HG03095 (cell line): Measurements from ENCODE around the gene GCLM.
"Not testable (repeated sequence)": the region's sequence is repeated elsewhere in the genome, so short reads cannot be mapped to it uniquely, and the experiment has no call there.

Experiments
- ATAC-seq: cut with Tn5 transposase; IDR thresholded peaks from one replicate; pipeline ENCODE4 v1.9.1; 2021; ENCODE audit warnings: moderate library complexity; ENCODE audit not compliant: unreplicated experiment

Gene GCLM

GRCh38 chr1:93899543-93900207, 9.6 kb downstream of the GCLM start:
- ATAC-seq = no peak

DNA sequence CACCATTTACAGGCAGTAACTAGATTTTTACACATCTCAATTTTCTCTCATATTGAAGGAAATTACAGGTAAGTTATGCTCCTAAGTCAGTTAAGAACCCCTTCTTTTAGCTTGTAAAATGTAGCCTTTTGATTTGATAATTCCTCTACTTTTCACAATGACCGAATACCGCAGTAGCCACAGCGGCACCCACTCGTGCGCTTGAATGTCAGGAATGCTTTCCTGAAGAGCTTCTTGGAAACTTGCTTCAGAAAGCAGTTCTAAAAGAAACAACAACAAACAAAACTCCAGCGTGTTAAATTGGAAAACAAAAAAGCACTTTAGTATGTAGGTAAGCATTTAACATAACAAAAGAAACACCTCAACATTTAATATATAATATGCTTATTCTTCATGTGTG, 20.3 kb downstream of the GCLM start:
- no peak for ATAC-seq

- ATAC-seq = no peak
These were observed 27.0 kb downstream of the GCLM start for GRCh38 chr1:93882269-93882668.

DNA sequence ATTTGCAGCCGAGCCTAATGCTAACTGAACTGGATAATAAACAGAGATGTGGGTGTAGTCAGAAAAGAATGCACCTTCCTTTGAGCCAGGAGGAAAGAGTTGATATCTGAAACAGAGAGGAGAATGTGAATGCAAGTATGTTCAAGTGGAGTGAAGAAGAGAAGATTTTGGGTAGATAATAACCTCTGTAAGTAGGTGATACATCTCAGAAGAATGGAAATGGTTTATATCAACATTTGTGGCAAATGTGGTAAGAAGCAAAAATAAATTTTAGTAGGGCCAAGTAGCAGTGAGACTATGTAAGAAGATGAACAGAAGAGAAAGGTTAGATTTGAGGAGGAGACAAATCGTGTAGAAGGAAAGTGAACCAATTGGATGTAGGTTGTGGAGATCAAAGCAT, 28.5 kb downstream of the GCLM start:
- ATAC-seq = no peak

- peak; percentile 96 for ATAC-seq
These were observed 30.2 kb downstream of the GCLM start, which contains the start of gene DNTTIP2 for GRCh38 chr1:93878889-93879586. Gene DNTTIP2, minus strand, starts transcription at chr1:93879206. Its CDS starts 58 bp downstream, at chr1:93879148.

- ATAC-seq = peak; percentile 45
These were observed 30.7 kb downstream of the GCLM start for GRCh38 chr1:93878501-93878888.

GRCh38 chr1:93877529-93877928, 31.7 kb downstream of the GCLM start:
- no peak for ATAC-seq

DNA sequence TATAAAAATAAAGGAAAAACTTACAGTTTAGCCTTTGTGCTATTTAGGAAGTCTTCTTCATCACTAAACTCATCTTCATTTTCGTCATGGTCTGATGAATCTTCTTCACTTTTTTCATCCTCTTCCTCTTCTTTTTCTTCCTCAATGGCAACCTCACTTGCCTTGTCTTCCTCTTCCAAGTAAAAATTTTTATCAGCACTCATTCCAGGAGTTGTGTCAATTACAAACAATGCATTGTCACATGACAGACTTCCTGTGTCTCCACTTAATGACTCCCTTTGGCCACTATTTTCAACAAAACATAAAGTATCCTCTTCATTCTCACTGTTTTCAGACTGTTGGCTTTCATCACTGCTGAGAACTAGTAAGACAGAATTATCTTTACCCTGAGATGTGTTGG, 33.0 kb downstream of the GCLM start:
- no peak for ATAC-seq

GRCh38 chr1:93874025-93874651, 35.1 kb downstream of the GCLM start:
- no peak for ATAC-seq

GRCh38 chr1:93871366-93871765, 37.9 kb downstream of the GCLM start:
- no peak for ATAC-seq

- ATAC-seq = no peak
These were observed 39.6 kb downstream of the GCLM start for GRCh38 chr1:93869653-93870052.

DNA sequence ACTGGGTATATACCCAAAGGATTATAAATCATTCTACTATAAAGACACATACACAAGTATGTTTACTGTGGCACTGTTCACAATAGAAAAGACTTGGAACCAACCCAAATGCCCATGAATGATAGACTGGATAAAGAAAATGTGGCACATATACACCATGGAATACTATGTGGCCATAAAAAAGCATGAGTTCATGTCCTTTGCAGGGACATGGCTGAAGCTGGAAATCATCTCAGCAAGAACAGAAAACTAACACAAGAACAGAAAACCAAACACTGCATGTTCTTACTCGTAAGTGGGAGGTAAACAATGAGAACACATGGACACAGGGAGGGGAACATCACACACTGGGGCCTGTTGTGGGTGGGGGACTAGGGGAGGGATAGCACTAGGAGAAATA, 40.7 kb downstream of the GCLM start:
- not testable (repeated sequence) for ATAC-seq

GRCh38 chr1:93865253-93865652, 44.0 kb downstream of the GCLM start:
- ATAC-seq = no peak

- no peak for ATAC-seq
These were observed 45.1 kb downstream of the GCLM start for GRCh38 chr1:93864175-93864574.

- ATAC-seq = not testable (repeated sequence)
These were observed 51.6 kb downstream of the GCLM start for GRCh38 chr1:93857653-93858052.

DNA sequence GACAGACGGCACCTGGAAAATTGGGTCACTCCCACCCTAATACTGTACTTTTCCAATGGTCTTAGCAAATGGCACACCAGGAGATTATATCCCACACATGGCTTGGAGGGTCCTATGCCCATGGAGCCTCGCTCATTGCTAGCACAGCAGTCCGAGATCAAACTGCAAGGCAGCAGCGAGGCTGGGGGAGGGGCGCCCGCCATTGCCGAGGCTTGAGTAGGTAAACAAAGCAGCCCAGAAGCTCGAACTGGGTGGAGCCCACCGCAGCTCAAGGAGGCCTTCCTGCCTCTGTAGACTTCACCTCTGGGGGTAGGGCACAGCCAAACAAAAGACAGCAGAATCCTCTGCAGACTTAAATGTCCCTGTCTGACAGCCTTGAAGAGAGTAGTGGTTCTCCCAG, 53.2 kb downstream of the GCLM start:
- ATAC-seq = not testable (repeated sequence)

GRCh38 chr1:93853940-93854339, 55.3 kb downstream of the GCLM start:
- no peak for ATAC-seq

DNA sequence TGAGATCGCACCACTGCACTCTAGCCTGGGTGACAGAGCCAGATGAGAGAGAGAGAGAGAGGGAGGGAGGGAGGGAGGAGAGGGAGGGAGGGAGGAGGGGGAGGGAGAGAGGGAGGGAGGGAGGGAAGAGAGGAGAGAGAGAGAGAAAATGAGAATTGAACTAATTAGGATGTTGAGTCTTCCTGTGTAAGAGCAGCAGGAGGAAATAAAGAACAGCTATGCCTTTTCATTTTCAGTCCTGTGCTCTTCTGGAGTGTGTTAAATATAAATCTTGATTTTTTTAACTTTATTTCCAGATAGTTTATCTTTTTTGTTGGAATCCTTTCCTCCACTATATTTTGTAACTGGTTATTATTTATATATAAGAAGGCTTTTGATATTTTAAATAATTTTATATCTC, 57.4 kb downstream of the GCLM start:
- ATAC-seq = no peak

- no peak for ATAC-seq
These were observed 57.9 kb downstream of the GCLM start for GRCh38 chr1:93851327-93851712.

DNA sequence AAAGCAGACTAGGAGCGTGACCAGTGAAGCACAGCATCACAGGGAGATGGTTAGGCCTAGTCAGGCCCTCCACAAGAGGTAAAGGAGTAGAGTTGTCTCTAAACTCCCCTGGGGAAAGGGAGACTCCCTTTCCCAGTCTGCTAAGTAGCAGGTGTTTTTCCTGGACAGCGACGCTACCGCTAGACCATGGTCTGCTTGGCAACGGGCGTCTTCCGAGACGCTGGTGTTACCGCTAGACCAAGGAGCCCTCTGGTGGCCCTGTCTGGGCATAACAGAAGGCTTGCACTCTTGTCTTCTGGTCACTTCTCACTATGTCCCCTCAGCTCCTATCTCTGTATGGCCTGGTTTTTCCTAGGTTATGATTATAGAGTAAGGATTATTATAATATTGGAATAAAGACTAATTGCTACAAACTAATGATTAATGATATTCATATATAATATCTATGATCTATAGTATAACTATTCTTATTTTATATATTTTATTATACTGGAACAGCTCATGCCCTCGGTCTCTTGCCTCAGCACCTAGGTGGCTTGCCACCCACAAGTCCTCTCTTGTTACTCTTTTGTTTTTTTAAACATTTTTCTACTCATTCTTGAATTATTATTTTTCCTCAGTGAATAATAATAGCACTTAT, 58.4 kb downstream of the GCLM start:
- ATAC-seq = not testable (repeated sequence)

DNA sequence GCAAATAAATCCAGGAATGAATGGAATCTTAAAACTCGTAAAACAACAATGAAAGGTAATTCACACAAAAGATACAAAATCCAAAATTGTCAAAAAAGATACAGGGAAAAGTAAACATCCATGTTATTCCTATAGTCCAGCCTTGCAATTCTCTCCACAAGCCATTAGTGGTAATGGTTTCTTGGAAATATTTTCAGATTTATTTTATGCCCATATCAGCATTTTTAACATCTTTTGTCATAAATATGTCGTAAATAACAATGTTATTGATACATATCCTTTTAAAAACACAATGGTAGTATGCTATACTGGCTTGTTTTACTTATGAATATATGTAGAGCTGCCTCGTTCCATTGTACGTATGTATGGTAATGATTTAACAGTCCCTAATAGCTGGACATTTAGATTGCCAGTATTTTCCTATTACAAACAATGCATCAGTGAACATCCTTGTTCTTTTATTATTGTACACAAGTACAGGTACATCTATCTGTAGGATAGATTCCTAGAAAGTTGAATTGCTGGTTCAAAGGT, 60.8 kb downstream of the GCLM start:
- no peak for ATAC-seq
